Measurements from ENCODE around the gene FBXO48.

FBXO48 gene

DNA sequence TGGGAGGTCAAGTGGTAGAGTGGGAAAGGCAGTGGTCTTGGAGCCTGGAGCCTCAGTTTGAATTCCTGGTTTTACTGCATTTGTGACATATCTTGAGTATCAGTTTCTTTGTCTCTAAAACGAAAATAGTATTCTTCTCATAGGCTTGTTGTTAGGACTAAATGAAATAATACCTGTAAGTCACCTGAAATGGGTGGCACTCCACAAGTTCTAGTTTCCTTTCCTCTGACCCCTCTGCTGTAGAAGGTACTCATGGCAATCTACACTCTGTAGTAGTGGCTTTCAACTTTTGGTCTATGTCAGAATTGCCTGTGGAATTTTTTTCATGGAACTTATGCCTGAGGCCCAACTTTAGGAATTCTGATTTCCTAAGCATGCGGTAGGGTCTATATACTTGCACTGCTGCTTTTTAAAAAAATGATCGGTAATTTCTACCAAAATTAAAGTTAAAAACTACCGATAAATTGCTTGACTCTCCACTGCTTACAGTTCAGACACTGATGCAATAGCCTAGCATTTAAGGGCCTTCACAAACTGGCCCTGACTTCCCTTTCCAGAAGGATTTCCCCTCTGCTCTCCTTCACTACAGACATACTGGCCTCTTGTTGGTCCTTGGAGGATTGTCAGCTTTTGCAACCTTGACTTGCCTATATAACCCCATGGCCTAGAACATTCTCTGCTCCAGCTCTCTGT, 54.8 kb downstream of the FBXO48 start:
- DNase-seq (ENCODE audit: low read depth) = no peak

DNA sequence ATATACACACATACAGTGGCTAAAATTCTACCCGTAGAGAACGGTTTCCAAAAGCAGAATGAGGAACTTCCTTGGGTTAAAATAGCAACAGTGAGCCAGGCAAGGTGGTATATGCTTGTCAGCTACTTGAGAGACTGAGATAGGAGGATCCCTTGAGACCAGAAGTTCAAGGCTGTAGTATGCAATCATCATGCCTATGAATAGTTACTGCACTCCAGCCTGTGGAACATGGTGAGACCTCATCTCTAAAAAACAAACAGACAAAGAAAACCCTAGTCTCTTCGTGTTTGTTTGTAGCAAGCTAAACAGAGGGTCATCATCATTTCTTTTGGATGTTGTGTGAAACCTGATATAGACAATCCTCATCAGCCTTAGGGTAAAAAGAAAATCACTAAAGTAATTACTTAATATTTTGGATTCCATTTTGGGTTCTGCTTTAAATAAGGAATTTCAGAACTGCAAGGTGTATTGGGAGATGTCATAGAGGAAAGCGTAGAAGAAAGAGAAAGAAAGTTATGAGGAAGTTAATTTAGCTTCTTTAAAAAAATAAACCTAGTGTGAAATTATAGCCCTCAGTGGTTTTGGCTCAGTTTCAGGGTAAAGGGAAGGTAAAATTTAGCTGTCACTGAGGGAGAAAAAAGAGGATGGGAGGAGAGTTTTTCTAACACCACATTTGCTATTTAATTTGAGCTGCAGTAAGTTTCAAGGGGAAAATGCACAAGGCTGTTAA, 55.5 kb downstream of the FBXO48 start:
- DNase-seq (ENCODE audit: low read depth) = no peak

Measured in ELR (cell line).